H1 (cell line): ENCODE measurements around the gene POLR3GL. TPM values are rescaled to one million over a fixed set of nuclear protein-coding genes. Genes with fewer than 3 reads are reported as not detected.

Experiments
- BCL11A ChIP-seq, 2 experiments: IDR thresholded peaks; one replicate each; pipeline ENCODE4 v1.6.1; 2011; ENCODE audit warnings: low read depth in 2 of 2, low read length in 2 of 2, mild to moderate bottlenecking in 2 of 2
- CHD1 ChIP-seq: IDR thresholded peaks from 2 replicates; pipeline ENCODE4 v1.6.1; 2012; ENCODE audit warnings: low read depth, low read length, improper control_type of control experiment
- POLR2AphosphoS5 ChIP-seq: IDR thresholded peaks from 2 replicates; pipeline ENCODE4 v1.6.1; 2011; ENCODE audit warnings: low read depth, low read length
- SP1 ChIP-seq: IDR thresholded peaks from 2 replicates; pipeline ENCODE4 v1.6.1; 2011; ENCODE audit warnings: low read depth, low read length
- SP2 ChIP-seq: IDR thresholded peaks from 2 replicates; pipeline ENCODE4 v1.6.1; 2012; ENCODE audit warnings: mild to moderate bottlenecking, low read length, inconsistent platforms
- SRF ChIP-seq: IDR thresholded peaks from 2 replicates; pipeline ENCODE4 v1.6.1; 2011; ENCODE audit warnings: mild to moderate bottlenecking, low read depth, low read length, moderate library complexity
- polyA plus RNA-seq, 7 experiments: library from polyadenylated mRNA; depleted of rRNA in 3 of 7; stranded (reverse) in 5 of 7; unstranded in 2 of 7; fragments of >200 nt in 5 of 7; fragments of 200-250 nt in 2 of 7; gene quantifications; 1 replicate in 5 of 7; 2 replicates in 1 of 7; 4 replicates in 1 of 7; pipeline versions ENCODE4 v1.2.1 to v1.2.3, GENCODE V29; 2011 to 2013; ENCODE audit warnings: missing spikeins in 2 of 7, mixed read lengths in 2 of 7
- total RNA-seq: library from RNA; stranded (reverse); fragmentation: NEBNext Ultra II Directional; extraction: Animal tissue kit (Norgen Biotek cat#: 25700); gene quantifications from 2 replicates; pipeline ENCODE4 v1.2.1, GENCODE V29; 2021
- TF ChIP-seq, protein P1 (sequence below): fragments of 300-600 bp; sonication (generic); IDR thresholded peaks from 2 replicates; pipeline ENCODE4 v1.7.1; 2012; ENCODE audit warnings: low read length, moderate library complexity, mild to moderate bottlenecking, inconsistent platforms; ENCODE audit not compliant: insufficient replicate concordance
- TF ChIP-seq, protein P2 (sequence below): IDR thresholded peaks from 2 replicates; pipeline ENCODE4 v1.6.1; 2012; ENCODE audit warnings: low read length, inconsistent platforms
- TF ChIP-seq, protein P3 (sequence below): IDR thresholded peaks from 2 replicates; pipeline ENCODE4 v1.6.1; 2012; ENCODE audit warnings: inconsistent platforms

Gene POLR3GL
- total and polyA plus RNA-seq, 2 of the 8 experiments (the other 6 are each of a cell fraction or from before 2014, with no cell fraction given) = 3.1 to 3.9 TPM

DNA sequence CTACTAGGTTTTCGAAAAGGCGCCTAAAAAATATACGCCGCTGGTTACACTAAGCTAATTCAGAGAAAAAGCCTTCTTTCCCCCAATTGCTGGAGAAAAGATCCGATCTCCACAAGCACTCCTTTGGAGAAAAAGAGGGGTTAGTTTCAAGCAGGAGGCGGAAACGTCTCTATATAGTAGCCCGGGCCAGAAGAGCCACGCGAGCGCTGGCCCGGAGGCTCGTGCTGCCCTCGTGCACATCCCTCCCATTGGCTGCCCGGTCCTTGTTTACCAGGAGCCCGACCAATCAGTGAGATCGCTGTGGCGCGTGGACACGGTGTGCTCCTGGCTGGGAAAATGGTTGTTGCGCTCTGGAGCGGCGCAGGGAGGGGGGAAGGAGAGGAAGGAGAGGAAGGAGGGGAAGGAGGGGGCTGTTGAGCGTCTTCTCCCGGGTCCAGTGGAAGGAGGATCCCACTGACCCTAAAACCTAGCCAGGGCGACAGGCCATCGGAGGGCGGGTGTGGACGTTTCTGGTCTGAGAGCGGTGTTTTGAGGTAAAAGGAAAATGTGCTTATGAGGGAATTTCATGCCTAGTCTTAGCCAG lies 32.0 kb downstream of the POLR3GL start, which contains the start of gene TXNIP (continued):
- TF ChIP-seq, protein P1, sequence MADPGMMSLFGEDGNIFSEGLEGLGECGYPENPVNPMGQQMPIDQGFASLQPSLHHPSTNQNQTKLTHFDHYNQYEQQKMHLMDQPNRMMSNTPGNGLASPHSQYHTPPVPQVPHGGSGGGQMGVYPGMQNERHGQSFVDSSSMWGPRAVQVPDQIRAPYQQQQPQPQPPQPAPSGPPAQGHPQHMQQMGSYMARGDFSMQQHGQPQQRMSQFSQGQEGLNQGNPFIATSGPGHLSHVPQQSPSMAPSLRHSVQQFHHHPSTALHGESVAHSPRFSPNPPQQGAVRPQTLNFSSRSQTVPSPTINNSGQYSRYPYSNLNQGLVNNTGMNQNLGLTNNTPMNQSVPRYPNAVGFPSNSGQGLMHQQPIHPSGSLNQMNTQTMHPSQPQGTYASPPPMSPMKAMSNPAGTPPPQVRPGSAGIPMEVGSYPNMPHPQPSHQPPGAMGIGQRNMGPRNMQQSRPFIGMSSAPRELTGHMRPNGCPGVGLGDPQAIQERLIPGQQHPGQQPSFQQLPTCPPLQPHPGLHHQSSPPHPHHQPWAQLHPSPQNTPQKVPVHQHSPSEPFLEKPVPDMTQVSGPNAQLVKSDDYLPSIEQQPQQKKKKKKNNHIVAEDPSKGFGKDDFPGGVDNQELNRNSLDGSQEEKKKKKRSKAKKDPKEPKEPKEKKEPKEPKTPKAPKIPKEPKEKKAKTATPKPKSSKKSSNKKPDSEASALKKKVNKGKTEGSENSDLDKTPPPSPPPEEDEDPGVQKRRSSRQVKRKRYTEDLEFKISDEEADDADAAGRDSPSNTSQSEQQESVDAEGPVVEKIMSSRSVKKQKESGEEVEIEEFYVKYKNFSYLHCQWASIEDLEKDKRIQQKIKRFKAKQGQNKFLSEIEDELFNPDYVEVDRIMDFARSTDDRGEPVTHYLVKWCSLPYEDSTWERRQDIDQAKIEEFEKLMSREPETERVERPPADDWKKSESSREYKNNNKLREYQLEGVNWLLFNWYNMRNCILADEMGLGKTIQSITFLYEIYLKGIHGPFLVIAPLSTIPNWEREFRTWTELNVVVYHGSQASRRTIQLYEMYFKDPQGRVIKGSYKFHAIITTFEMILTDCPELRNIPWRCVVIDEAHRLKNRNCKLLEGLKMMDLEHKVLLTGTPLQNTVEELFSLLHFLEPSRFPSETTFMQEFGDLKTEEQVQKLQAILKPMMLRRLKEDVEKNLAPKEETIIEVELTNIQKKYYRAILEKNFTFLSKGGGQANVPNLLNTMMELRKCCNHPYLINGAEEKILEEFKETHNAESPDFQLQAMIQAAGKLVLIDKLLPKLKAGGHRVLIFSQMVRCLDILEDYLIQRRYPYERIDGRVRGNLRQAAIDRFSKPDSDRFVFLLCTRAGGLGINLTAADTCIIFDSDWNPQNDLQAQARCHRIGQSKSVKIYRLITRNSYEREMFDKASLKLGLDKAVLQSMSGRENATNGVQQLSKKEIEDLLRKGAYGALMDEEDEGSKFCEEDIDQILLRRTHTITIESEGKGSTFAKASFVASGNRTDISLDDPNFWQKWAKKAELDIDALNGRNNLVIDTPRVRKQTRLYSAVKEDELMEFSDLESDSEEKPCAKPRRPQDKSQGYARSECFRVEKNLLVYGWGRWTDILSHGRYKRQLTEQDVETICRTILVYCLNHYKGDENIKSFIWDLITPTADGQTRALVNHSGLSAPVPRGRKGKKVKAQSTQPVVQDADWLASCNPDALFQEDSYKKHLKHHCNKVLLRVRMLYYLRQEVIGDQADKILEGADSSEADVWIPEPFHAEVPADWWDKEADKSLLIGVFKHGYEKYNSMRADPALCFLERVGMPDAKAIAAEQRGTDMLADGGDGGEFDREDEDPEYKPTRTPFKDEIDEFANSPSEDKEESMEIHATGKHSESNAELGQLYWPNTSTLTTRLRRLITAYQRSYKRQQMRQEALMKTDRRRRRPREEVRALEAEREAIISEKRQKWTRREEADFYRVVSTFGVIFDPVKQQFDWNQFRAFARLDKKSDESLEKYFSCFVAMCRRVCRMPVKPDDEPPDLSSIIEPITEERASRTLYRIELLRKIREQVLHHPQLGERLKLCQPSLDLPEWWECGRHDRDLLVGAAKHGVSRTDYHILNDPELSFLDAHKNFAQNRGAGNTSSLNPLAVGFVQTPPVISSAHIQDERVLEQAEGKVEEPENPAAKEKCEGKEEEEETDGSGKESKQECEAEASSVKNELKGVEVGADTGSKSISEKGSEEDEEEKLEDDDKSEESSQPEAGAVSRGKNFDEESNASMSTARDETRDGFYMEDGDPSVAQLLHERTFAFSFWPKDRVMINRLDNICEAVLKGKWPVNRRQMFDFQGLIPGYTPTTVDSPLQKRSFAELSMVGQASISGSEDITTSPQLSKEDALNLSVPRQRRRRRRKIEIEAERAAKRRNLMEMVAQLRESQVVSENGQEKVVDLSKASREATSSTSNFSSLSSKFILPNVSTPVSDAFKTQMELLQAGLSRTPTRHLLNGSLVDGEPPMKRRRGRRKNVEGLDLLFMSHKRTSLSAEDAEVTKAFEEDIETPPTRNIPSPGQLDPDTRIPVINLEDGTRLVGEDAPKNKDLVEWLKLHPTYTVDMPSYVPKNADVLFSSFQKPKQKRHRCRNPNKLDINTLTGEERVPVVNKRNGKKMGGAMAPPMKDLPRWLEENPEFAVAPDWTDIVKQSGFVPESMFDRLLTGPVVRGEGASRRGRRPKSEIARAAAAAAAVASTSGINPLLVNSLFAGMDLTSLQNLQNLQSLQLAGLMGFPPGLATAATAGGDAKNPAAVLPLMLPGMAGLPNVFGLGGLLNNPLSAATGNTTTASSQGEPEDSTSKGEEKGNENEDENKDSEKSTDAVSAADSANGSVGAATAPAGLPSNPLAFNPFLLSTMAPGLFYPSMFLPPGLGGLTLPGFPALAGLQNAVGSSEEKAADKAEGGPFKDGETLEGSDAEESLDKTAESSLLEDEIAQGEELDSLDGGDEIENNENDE = peak; percentile 38
- TF ChIP-seq SRF (no peak), POLR2AphosphoS5 (peak; percentile 62; the same call in 1 of the 2 replicates), BCL11A (IDR thresholded peaks at IDR 0.05; ENCODE audit: low read depth in 2 of 2, low read length in 2 of 2) (no peak), SP1 (peak; percentile 96), CHD1 (peak; percentile 73), SP2 (no peak)
- TF ChIP-seq, protein P2, sequence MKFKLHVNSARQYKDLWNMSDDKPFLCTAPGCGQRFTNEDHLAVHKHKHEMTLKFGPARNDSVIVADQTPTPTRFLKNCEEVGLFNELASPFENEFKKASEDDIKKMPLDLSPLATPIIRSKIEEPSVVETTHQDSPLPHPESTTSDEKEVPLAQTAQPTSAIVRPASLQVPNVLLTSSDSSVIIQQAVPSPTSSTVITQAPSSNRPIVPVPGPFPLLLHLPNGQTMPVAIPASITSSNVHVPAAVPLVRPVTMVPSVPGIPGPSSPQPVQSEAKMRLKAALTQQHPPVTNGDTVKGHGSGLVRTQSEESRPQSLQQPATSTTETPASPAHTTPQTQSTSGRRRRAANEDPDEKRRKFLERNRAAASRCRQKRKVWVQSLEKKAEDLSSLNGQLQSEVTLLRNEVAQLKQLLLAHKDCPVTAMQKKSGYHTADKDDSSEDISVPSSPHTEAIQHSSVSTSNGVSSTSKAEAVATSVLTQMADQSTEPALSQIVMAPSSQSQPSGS = no peak
- TF ChIP-seq, protein P3, sequence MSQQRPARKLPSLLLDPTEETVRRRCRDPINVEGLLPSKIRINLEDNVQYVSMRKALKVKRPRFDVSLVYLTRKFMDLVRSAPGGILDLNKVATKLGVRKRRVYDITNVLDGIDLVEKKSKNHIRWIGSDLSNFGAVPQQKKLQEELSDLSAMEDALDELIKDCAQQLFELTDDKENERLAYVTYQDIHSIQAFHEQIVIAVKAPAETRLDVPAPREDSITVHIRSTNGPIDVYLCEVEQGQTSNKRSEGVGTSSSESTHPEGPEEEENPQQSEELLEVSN = peak; percentile 62
